HepG2 (cell line): ENCODE measurements around the gene EEF1AKMT3. TPM values are rescaled to one million over a fixed set of nuclear protein-coding genes. Genes with fewer than 3 reads are reported as not detected.

Experiments
- ATAC-seq: fragments of 200-7000 bp; cut with Tn5 transposase; 3 replicates; pipeline ENCODE4 v1.9.1; 2020; ENCODE audit warnings: mild to moderate bottlenecking, moderate library complexity
- BruUV-seq: library from RNA; stranded (reverse); fragments of 400-500 nt; replicated peaks from 2 replicates; lab custom pipeline; 2021; lab: Mats Ljungman, UMichigan
- CTCF ChIA-PET: fragments of 300-600 bp; formaldehyde crosslinking; extraction: SDS; loops from one replicate; lab custom pipeline; 2021; ENCODE audit warnings: low total read pairs, inconsistent platforms, low intra/inter-chr PET ratio; lab: Yijun Ruan, JAX
- POLR2A ChIA-PET: fragments of 350-600 bp; sonication (Branson Sonifier 250); formaldehyde crosslinking; loops from one replicate; lab custom pipeline; 2020; ENCODE audit warnings: antibody characterized with exemption, inconsistent platforms; lab: Yijun Ruan, JAX
- DNase-seq: peaks from one replicate; pipeline ENCODE4 v3.0.0-alpha.2; 2015; ENCODE audit warnings: low spot score
- FAIRE-seq: peaks from 3 replicates; lab custom pipeline; 2011; peaks lifted over from hg19 to GRCh38; lab: Jason Lieb, UNC
- H2AFZ ChIP-seq: one replicate; pipeline ENCODE4 v1.6.1; 2011; ENCODE audit warnings: low read length, inconsistent platforms
- H3K27ac ChIP-seq: fragments of 300-600 bp; 3 replicates; pipeline ENCODE4 v1.8.0; 2011; ENCODE audit warnings: mixed run types, mild to moderate bottlenecking, mixed read lengths, low read length, inconsistent platforms; ENCODE audit not compliant: insufficient read depth; ENCODE audit errors: extremely low read length
- H3K27me3 ChIP-seq, 2 experiments: fragments of 200-600 bp in 1 of 2; 2 replicates in 1 of 2; 3 replicates in 1 of 2; pipeline versions ENCODE4 v1.6.0 to v1.8.0; 2011; ENCODE audit warnings: low read length in 2 of 2, mild to moderate bottlenecking in 2 of 2, moderate library complexity in 2 of 2, inconsistent platforms in 1 of 2; ENCODE audit not compliant: insufficient read depth in 2 of 2, control insufficient read depth in 1 of 2
- H3K36me3 ChIP-seq, 2 experiments: fragments of 200-600 bp in 1 of 2; replicated peaks in 1 of 2; 2 replicates in 1 of 2; 3 replicates in 1 of 2; pipeline versions ENCODE4 v1.5.1 to v1.8.0; 2011; ENCODE audit warnings: low read length in 2 of 2, inconsistent platforms in 1 of 2; ENCODE audit not compliant: insufficient read depth in 2 of 2, control insufficient read depth in 1 of 2
- H3K4me1 ChIP-seq: 2 replicates; pipeline ENCODE4 v1.5.1; 2012; ENCODE audit warnings: low read length, inconsistent platforms; ENCODE audit not compliant: insufficient read depth
- H3K4me2 ChIP-seq: 2 replicates; pipeline ENCODE4 v1.6.0; 2011; ENCODE audit warnings: low read depth, low read length, inconsistent platforms
- H3K4me3 ChIP-seq, 3 experiments: fragments of 200-600 bp in 1 of 3; sonication (generic), shearing (Covaris generic) in 1 of 3; replicated peaks in 1 of 3; 2 replicates each; pipeline ENCODE4 v1.5.1; 2011 to 2016; ENCODE audit warnings: low read length in 3 of 3, inconsistent platforms in 2 of 3, low read depth in 2 of 3, mild to moderate bottlenecking in 2 of 3, control low read depth in 1 of 3, mixed read lengths in 1 of 3; ENCODE audit not compliant: insufficient read depth in 1 of 3
- H3K79me2 ChIP-seq: one replicate; pipeline ENCODE4 v1.6.1; 2011; ENCODE audit warnings: low read length, inconsistent platforms; ENCODE audit not compliant: insufficient read depth
- H3K9ac ChIP-seq: 2 replicates; pipeline ENCODE4 v1.6.0; 2011; ENCODE audit warnings: mild to moderate bottlenecking, low read depth, low read length, inconsistent platforms; ENCODE audit not compliant: insufficient read depth
- H3K9me3 ChIP-seq: 2 replicates; pipeline ENCODE4 v1.5.1; 2012; ENCODE audit warnings: mild to moderate bottlenecking, low read length
- H4K20me1 ChIP-seq: 2 replicates; pipeline ENCODE4 v1.6.0; 2011; ENCODE audit warnings: inconsistent platforms, mild to moderate bottlenecking, low read length, moderate library complexity; ENCODE audit not compliant: insufficient read depth
- ARNTL ChIP-seq: sonication (generic); formaldehyde crosslinking; IDR thresholded peaks from 2 replicates; pipeline ENCODE4 v1.4.0; 2020; ENCODE audit warnings: mild to moderate bottlenecking, missing genetic modification reagents
- ATF5 ChIP-seq: sonication (generic); formaldehyde crosslinking; IDR thresholded peaks from 2 replicates; pipeline ENCODE4 v1.4.0; 2020; ENCODE audit warnings: mild to moderate bottlenecking, low read depth, missing genetic modification reagents
- MLXIP ChIP-seq: sonication (generic); formaldehyde crosslinking; IDR thresholded peaks from 2 replicates; pipeline ENCODE4 v1.9.0; 2021; ENCODE audit warnings: missing genetic modification reagents, borderline replicate concordance
- POLR2AphosphoS2 ChIP-seq: IDR thresholded peaks from 2 replicates; pipeline ENCODE4 v1.6.1; 2011; ENCODE audit warnings: low read depth, low read length, improper control_type of control experiment
- TFDP2 ChIP-seq: sonication (generic); formaldehyde crosslinking; IDR thresholded peaks from 2 replicates; pipeline ENCODE4 v1.4.0; 2020; ENCODE audit warnings: missing genetic modification reagents
- ZBED4 ChIP-seq: sonication (generic); formaldehyde crosslinking; IDR thresholded peaks from 2 replicates; pipeline ENCODE4 v1.4.0; 2020; ENCODE audit warnings: missing genetic modification reagents, borderline replicate concordance
- ZNF292 ChIP-seq: sonication (generic); formaldehyde crosslinking; IDR thresholded peaks from 2 replicates; pipeline ENCODE4 v1.8.1; 2022; ENCODE audit warnings: mild to moderate bottlenecking, low read depth, missing genetic modification reagents, borderline replicate concordance
- ZNF296 ChIP-seq: sonication (generic); formaldehyde crosslinking; conservative IDR thresholded peaks from 2 replicates; pipeline ENCODE4 v1.5.0; 2020; ENCODE audit warnings: mild to moderate bottlenecking, missing genetic modification reagents
- ZNF337 ChIP-seq: sonication (generic); formaldehyde crosslinking; IDR thresholded peaks from 2 replicates; pipeline ENCODE4 v1.5.1; 2020; ENCODE audit warnings: missing genetic modification reagents, low read depth, mild to moderate bottlenecking, borderline replicate concordance
- ZNF574 ChIP-seq: sonication (generic); formaldehyde crosslinking; IDR thresholded peaks from 2 replicates; pipeline ENCODE4 v1.4.0; 2020; ENCODE audit warnings: missing genetic modification reagents
- ZNF781 ChIP-seq: sonication (generic); formaldehyde crosslinking; IDR thresholded peaks from 2 replicates; pipeline ENCODE4 v1.5.1; 2020; ENCODE audit warnings: borderline replicate concordance, mild to moderate bottlenecking, missing genetic modification reagents; ENCODE audit errors: not compliant biosample characterization
- WGBS: methylation state at CpG from one replicate; pipeline ENCODE4 v1.1.6; 2017; ENCODE audit warnings: low lambda C conversion rate; 5-methylcytosine and 5-hydroxymethylcytosine counted together
- in situ Hi-C: cut with HindIII; loops from 2 replicates; pipeline ENCODE4 v1.10.0; 2017; ENCODE audit warnings: low pct_unique_long_range_greater_than_20kb; ENCODE audit not compliant: extremely low pct_ligation_motif_present
- intact Hi-C: fragments of 100-400 bp; cut with micrococcal nuclease; formaldehyde crosslinking; loops from one replicate; pipeline ENCODE4 v1.10.0; 2022; ENCODE audit not compliant: unreplicated experiment
- polyA plus RNA-seq, 8 experiments: library from polyadenylated mRNA; depleted of rRNA in 3 of 8; stranded (reverse) in 7 of 8; unstranded in 1 of 8; fragments of >200 nt; fragmentation: Illumina TruSeq in 4 of 8; extraction: Trizol in 4 of 8; gene quantifications; 2 replicates each; pipeline versions ENCODE4 v1.2.1 to v1.2.3, GENCODE V29; 2011 to 2016; ENCODE audit warnings: low read depth in 4 of 8, missing spikeins in 1 of 8, mixed read lengths in 1 of 8; ENCODE audit not compliant: insufficient read depth in 1 of 8
- total RNA-seq, 5 experiments: library from RNA; depleted of rRNA; stranded (reverse); fragments of >200 nt; fragmentation: Illumina TruSeq; extraction: Trizol; gene quantifications; 2 replicates each; pipeline ENCODE4 v1.2.3, GENCODE V29; 2016; ENCODE audit warnings: low read depth in 1 of 5

The EEF1AKMT3 gene
- total and polyA plus RNA-seq, 2 of the 13 experiments (the other 11 are each of a cell fraction or from before 2014, with no cell fraction given): 4.7 to 11.4 TPM

- TF ChIP-seq ZBED4: no peak
- no peak for TF ChIP-seq ARNTL
Observed at GRCh38 chr12:57809425-57809824, 37.0 kb downstream of the EEF1AKMT3 start (continued).

- ChIA-PET POLR2A (no interaction called here), CTCF (no interaction called here)
- H3K27ac ChIP-seq: no peak overlapping the region
- H3K27me3 ChIP-seq: no peaks in the 10 kb centered on the region
- H2AFZ ChIP-seq: no peak overlapping the region
- H3K4me2 ChIP-seq: no peak overlapping the region
- H3K36me3 ChIP-seq: peaks cover 0 to 3% of the 10 kb centered on the region in 2 experiments; a peak in 2 of 5 replicates
- intact Hi-C loops (no loop called here), in situ Hi-C loops (no loop called here)
- TF ChIP-seq ZNF781 (CRISPR knock-in tag) (no peak), ZNF292 (CRISPR knock-in tag) (no peak), ZNF574 (CRISPR knock-in tag) (no peak), ZNF337 (CRISPR knock-in tag) (no peak), MLXIP (CRISPR knock-in tag) (no peak), TFDP2 (no peak), ATF5 (CRISPR knock-in tag) (no peak), POLR2AphosphoS2 (no peak), ZNF296 (no peak)
- BruUV-seq: no TSS peak
- no peak for FAIRE-seq
- 82% methylated on average over 5 of the region's 5 CpGs for WGBS
- no peaks in the 10 kb centered on the region for H3K9me3 ChIP-seq
- no peak overlapping the region for H3K4me3 ChIP-seq
- H3K79me2 ChIP-seq: no peaks in the 10 kb centered on the region
- no peak for ATAC-seq
- H3K4me1 ChIP-seq: peaks cover 34% of the 10 kb centered on the region
- no peaks in the 10 kb centered on the region for H4K20me1 ChIP-seq
- H3K9ac ChIP-seq: no peak overlapping the region
- no peak for DNase-seq
Observed at GRCh38 chr12:57810450-57810849, 38.0 kb downstream of the EEF1AKMT3 start.
